SHP77 (cell line): Measurements from ENCODE around the gene ONECUT2.

Experiments used
- DNase-seq, 2 experiments: peaks; one replicate each; lab custom pipeline; 2025; lab: John Stamatoyannopoulos, UW

Gene ONECUT2

DNA sequence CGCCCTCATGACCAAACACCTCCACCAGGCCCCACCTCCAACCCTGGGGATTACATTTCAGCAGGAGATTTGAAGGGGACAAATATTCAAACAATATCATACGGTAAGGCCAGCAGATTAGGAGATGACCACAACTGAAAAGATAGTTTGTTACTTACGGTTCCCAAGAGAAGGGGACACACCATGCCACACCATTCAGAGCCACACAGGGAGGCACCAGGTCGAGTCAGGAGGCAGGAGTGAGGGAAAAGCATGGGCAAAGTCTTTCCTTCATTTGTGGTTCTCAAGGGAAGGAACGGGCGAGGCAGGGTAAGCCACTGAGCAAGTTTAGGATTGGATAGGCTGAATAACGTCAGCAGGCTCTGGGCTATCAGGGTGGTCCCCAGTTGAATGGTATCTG, 94.0 kb downstream of the ONECUT2 start:
- no peak for DNase-seq

DNA sequence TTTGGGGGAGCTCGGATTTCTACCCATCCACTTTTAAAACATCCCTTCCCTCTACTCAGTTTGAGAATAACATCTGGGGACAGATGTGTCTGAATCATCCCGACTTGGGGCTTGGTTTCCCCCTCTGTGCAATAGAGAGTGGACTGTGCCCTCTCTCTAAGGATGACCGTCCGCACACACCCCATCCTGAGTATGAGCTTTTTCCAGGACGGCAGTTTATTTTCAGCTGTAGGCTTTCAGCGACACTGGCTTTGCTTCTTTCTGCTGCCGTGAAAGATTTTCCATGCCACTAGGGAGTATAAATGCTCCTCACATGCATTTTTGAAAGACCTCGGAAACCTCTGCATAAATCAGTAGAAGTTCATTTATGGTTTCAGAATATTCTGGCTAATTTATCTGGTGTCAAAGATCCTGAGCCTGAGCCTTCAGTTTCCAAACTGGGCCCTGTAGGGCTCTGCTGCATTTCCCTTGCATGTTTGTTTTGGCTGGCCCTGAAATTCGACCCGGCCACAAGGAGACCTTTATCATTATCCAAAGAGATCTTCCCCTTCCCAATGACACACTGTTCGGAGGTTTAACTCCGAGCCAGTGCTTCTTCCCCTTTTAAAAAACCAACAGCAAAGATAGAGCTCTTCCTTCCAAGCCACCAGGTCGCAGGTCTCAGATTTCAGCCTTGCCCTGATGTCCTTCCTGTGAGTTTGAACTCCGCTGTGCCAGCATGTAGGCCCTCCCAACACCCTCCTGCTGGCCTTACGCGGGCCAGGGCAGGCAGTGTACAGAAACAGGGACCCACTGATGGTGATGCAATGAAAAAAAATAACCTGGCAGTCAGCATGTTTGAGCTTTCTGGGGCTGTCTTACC, 98.1 kb downstream of the ONECUT2 start:
- peak; percentile 39 to 54 for DNase-seq

DNA sequence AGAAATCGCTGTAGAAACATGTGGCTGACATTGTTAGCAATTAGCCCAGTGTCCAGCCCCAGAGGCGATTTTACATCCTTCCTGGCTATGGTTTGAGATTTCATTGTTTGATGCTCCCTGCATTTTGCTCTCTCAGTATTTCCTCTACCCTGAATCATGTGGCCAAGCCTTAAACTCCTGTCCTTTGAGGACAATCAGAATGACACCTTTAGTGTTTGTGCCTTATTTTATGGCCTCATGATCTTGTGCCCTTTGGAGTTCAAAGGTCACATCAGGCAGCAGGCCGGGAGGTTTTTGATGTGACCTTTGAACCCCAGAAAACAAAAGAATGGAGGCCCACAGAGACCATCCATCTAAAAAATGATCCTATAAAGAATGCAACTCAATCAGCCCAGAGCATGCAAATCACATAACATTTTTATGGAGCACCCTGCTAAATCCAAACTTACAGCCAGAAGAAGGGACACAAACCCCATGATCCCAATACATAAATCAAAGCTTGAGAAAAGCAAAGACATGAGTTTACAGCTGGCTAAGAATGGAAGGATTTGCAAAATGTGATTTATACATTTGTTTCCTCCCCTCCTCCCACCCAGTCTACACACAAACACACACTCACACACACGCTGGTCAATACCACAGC, 98.8 kb downstream of the ONECUT2 start:
- DNase-seq = no peak

DNA sequence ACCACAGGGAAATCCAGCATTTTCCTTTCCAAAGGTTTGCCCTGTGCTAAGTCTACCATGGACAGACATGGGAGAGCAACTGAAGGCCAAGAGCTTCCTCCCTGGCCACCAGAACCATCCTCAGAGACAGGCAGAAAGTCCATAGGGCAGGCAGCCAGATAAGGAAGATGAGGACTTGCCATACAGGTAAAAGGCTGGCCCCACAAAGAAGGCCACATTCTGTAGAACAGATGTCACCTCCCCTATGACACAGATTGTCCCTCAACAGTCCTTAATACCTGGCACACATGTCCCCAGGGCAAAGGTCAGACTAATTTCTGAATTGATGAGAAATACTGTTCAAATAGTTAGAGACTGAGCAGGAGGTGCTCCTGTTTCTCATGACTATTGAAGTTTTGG, 99.3 kb downstream of the ONECUT2 start:
- no peak for DNase-seq

DNA sequence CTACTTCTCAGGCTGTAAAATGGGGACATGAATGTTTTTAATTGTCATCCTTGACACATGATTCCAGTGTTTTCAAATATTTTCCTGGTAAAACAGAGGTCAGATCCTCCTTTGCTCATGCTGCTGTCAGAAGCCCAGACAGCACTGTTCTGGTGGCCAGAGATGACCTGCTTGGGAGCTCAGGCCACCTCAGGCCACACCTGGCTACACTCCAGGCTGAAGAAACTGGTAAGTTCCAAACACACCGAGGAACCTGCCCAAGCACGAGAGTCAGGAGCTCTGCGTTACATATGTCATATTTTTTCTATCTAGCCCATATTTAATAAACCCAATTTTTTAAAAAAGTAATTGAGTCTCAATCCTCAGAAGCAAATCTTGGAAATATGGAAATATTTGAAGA, 103.4 kb downstream of the ONECUT2 start:
- DNase-seq = no peak

DNA sequence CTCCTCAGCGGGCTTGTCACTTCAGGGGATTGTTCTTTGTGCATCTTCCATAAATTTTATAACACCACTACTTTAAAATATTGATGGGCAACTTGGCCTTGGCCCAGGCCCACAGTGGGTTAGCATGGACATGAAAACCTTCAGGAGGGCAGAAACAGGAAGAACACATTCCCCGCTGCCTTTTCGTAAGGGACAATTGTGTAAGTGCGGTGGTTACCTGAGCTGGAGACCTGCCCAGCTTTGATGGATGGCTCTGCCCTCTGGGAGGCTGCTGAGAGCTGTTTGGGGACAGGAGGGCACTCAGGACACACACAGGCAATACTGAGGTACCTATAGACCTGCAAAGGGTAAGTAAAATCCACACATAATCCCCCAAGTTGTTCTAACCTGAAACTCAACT, 104.5 kb downstream of the ONECUT2 start:
- DNase-seq = no peak
